ENCODE data around the gene CTCF.

- TF ChIP-seq CTCF (IDR thresholded peaks at IDR 0.05), result no peak
- no peak for TF ChIP-seq POLR2A (IDR thresholded peaks at IDR 0.05)
- TF ChIP-seq POLR2AphosphoS5 (IDR thresholded peaks at IDR 0.05; ENCODE audit: insufficient read depth in 1 of 2, low read depth in 1 of 2), result no peak
Measured at GRCh38 chr16:67518676-67519075, 43.6 kb upstream of the CTCF start.
